Small intestine (tissue), 7 donors: ENCODE data around the gene GCLC. TPM values are rescaled to one million over a fixed set of nuclear protein-coding genes. Genes with fewer than 3 reads are reported as not detected.
A peak's percentile ranks its signal among the peaks of the same experiment; 100 is the strongest.
"Not testable (repeated sequence)": the region's sequence is repeated elsewhere in the genome, so short reads cannot be mapped to it uniquely, and the experiment has no call there.

Experiments used
- DNase-seq, 2 donors: peaks; one replicate each; pipeline versions ENCODE4 v3.0.0 to v3.0.0-alpha.2; 2013
- FAIRE-seq: peaks from 2 replicates; lab custom pipeline; 2012; peaks lifted over from hg19 to GRCh38; lab: Jason Lieb, UNC
- H3K27ac ChIP-seq, 3 donors: one replicate each; pipeline ENCODE4 v1.5.1; 2013; ENCODE audit warnings: low read length in 2 of 3, mild to moderate bottlenecking in 2 of 3, control low read depth in 1 of 3, inconsistent platforms in 1 of 3, low read depth in 1 of 3, moderate library complexity in 1 of 3
- H3K27me3 ChIP-seq, 3 donors: one replicate each; pipeline ENCODE4 v1.6.1; 2013; ENCODE audit warnings: low read length in 3 of 3, inconsistent platforms in 1 of 3; ENCODE audit not compliant: control insufficient read depth in 3 of 3, insufficient read depth in 3 of 3
- H3K36me3 ChIP-seq, 3 donors: one replicate each; pipeline ENCODE4 v1.6.1; 2013; ENCODE audit warnings: low read length in 3 of 3, inconsistent platforms in 1 of 3, low read depth in 1 of 3, mild to moderate bottlenecking in 1 of 3, moderate library complexity in 1 of 3; ENCODE audit not compliant: control insufficient read depth in 3 of 3, insufficient read depth in 2 of 3
- H3K4me1 ChIP-seq, 3 donors: one replicate each; pipeline ENCODE4 v1.6.1; 2013; ENCODE audit warnings: low read length in 2 of 3, inconsistent platforms in 1 of 3, low read depth in 1 of 3, mild to moderate bottlenecking in 1 of 3, moderate library complexity in 1 of 3; ENCODE audit not compliant: control insufficient read depth in 3 of 3, insufficient read depth in 2 of 3
- H3K4me3 ChIP-seq, 3 donors: one replicate each; pipeline ENCODE4 v1.5.1; 2013; ENCODE audit warnings: low read length in 3 of 3, control low read depth in 1 of 3, inconsistent platforms in 1 of 3, low read depth in 1 of 3, mild to moderate bottlenecking in 1 of 3, moderate library complexity in 1 of 3
- H3K9me3 ChIP-seq, 2 donors: one replicate each; pipeline ENCODE4 v1.6.1; 2013; ENCODE audit warnings: low read depth in 1 of 2, low read length in 1 of 2; ENCODE audit not compliant: control insufficient read depth in 2 of 2, insufficient read depth in 1 of 2
- WGBS, 3 donors: extraction: QIAGEN DNeasy Blood & Tissue Kit; methylation state at CpG; one replicate each; pipeline ENCODE4 v1.1.7; 2013; 5-methylcytosine and 5-hydroxymethylcytosine counted together
- polyA plus RNA-seq, 4 donors: library from polyadenylated mRNA; stranded (reverse) in 3 of 4; unstranded in 1 of 4; fragments of 200-250 nt in 3 of 4; fragments of 120-200 nt in 1 of 4; gene quantifications; one replicate each; pipeline versions ENCODE4 v1.2.1 to v1.2.3, GENCODE V29; 2013
- donor health status: healthy with polysubstance abuse.
- donor health status: control.
- donor health status: control.
- donor health status: Bipolar disorder and iron deficiency.
- donor health status: healthy.

Gene GCLC
- polyA plus RNA-seq, 4 donors = 26.6 to 69.3 (median 28.1) TPM

GRCh38 chr6:53492860-53493634, 51.9 kb downstream of the GCLC start:
- Histone ChIP-seq H3K27ac (peak overlapping the region in 1 of 3 donors; percentile 14), H3K36me3 (no peaks in the 10 kb centered on the region), H3K4me3 (no peak overlapping the region), H3K4me1 (peaks cover 0 to 13% (median 1%) of the 10 kb centered on the region in 3 donors), H3K27me3 (no peaks in the 10 kb centered on the region), H3K9me3 (peaks cover 0 to 7% of the 10 kb centered on the region in 2 donors)
- FAIRE-seq (no peak), DNase-seq (peak; percentile 67 to 72)
- 12 to 31% (median 18%) methylated on average over 11 of the region's 11 CpGs for WGBS, 3 donors

- DNase-seq (peak in 1 of 2 donors; percentile 28), FAIRE-seq (no peak)
- H3K36me3 ChIP-seq = no peaks in the 10 kb centered on the region
- H3K4me1 ChIP-seq = no peaks in the 10 kb centered on the region
- H3K9me3 ChIP-seq = no peaks in the 10 kb centered on the region
- no peak overlapping the region for H3K27ac ChIP-seq
- H3K4me3 ChIP-seq = no peak overlapping the region
- WGBS, 3 donors = 5 to 23% (median 10%) methylated on average over 3 of the region's 3 CpGs
- H3K27me3 ChIP-seq = no peaks in the 10 kb centered on the region
Measured at GRCh38 chr6:53487080-53487479, 57.8 kb downstream of the GCLC start.

- Histone ChIP-seq H3K27me3 (no peaks in the 10 kb centered on the region), H3K27ac (no peak overlapping the region), H3K9me3 (no peaks in the 10 kb centered on the region), H3K4me1 (no peaks in the 10 kb centered on the region), H3K36me3 (no peaks in the 10 kb centered on the region), H3K4me3 (no peak overlapping the region)
- DNase-seq (no peak), FAIRE-seq (no peak)
- 52 to 65% (median 60%) methylated on average over 3 of the region's 3 CpGs for WGBS, 3 donors
Measured at GRCh38 chr6:53486679-53487078, 58.2 kb downstream of the GCLC start.

DNA sequence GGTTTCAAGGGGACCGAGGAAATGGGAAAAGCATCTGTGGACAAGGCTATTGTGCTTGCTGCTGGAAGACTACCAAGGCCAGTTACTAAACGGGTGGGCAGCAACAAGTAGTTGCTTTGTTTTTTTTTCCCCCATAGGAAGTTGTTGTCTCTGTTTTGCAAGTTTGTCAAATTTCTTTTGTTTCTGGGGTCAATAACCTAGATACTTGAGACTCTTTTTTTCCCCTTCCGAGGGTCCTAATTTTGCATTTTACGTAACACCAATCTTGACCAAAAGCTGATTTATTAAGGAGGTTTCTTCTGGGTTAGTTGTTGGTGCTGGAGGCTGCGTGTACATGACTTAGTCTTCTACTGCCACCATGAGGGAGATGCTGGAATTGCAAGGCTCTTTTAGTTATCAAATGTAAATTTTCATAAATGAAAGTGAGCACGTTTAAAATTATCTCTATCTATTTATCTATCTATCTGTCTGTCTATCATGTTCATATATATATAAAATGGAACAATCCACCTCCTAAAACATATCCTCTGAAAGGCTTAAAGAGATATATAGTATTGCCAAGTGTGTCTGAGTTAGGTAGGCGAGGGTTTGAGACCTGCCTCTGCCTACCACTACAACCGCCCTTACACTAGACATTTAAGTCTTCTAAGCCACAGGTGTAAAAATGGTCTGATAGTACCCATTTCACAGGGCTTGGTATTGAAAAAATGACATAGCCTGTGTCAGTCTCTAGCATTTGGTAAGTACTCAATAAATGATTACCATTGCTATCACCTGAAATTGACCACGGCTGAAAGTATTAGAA, 60.2 kb downstream of the GCLC start:
- no peak overlapping the region for H3K4me3 ChIP-seq
- FAIRE-seq (peak; percentile 62), DNase-seq (peak; percentile 62 to 76)
- no peaks in the 10 kb centered on the region for H3K4me1 ChIP-seq
- WGBS, 3 donors = 23 to 32% (median 25%) methylated on average over 9 of the region's 9 CpGs
- H3K36me3 ChIP-seq = no peaks in the 10 kb centered on the region
- no peaks in the 10 kb centered on the region for H3K27me3 ChIP-seq
- no peaks in the 10 kb centered on the region for H3K9me3 ChIP-seq
- no peak overlapping the region for H3K27ac ChIP-seq

GRCh38 chr6:53483423-53484353, 61.2 kb downstream of the GCLC start:
- WGBS, 3 donors = 48 to 55% (median 51%) methylated on average over 10 of the region's 10 CpGs
- FAIRE-seq = no peak
- no peaks in the 10 kb centered on the region for H3K36me3 ChIP-seq
- peak in 1 of 2 donors; percentile 43 for DNase-seq
- no peak overlapping the region for H3K4me3 ChIP-seq
- no peaks in the 10 kb centered on the region for H3K27me3 ChIP-seq
- H3K4me1 ChIP-seq = no peaks in the 10 kb centered on the region
- H3K9me3 ChIP-seq = no peaks in the 10 kb centered on the region
- no peak overlapping the region for H3K27ac ChIP-seq

GRCh38 chr6:53481323-53481722, 63.6 kb downstream of the GCLC start:
- DNase-seq = no peak

GRCh38 chr6:53480774-53481173, 64.1 kb downstream of the GCLC start:
- H3K36me3 ChIP-seq, H3K9me3 ChIP-seq, H3K4me1 ChIP-seq, H3K27me3 ChIP-seq, H3K4me3 ChIP-seq, FAIRE-seq, DNase-seq, H3K27ac ChIP-seq: not testable (repeated sequence)
- WGBS, 3 donors = 83 to 84% (median 84%) methylated on average over 4 of the region's 4 CpGs

More at GRCh38 chr6:53481323-53481722, 63.6 kb downstream of the GCLC start:
- no peaks in the 10 kb centered on the region for H3K27me3 ChIP-seq
- 49 to 68% (median 54%) methylated on average over 2 of the region's 2 CpGs for WGBS, 3 donors
- no peak overlapping the region for H3K27ac ChIP-seq
- H3K9me3 ChIP-seq = no peaks in the 10 kb centered on the region
- H3K4me1 ChIP-seq = no peaks in the 10 kb centered on the region
- FAIRE-seq = no peak
- no peaks in the 10 kb centered on the region for H3K36me3 ChIP-seq
- no peak overlapping the region for H3K4me3 ChIP-seq

GRCh38 chr6:53479871-53480270, 65.0 kb downstream of the GCLC start:
- Histone ChIP-seq H3K36me3 (no peaks in the 10 kb centered on the region), H3K4me1 (no peaks in the 10 kb centered on the region), H3K27me3 (peaks cover 0 to 5% (median 0%) of the 10 kb centered on the region in 3 donors), H3K9me3 (no peaks in the 10 kb centered on the region), H3K4me3 (no peak overlapping the region), H3K27ac (no peak overlapping the region)
- no peak for FAIRE-seq
- no peak for DNase-seq
- 52 to 75% (median 61%) methylated on average over 1 of the region's 1 CpG for WGBS, 3 donors
